NCI-H345 treated with DMSO at 0.1 percent for 48 hours (cell line): ENCODE measurements around the gene ATP8A2.
"Not testable (repeated sequence)": the region's sequence is repeated elsewhere in the genome, so short reads cannot be mapped to it uniquely, and the experiment has no call there.

Experiments
- DNase-seq: peaks from one replicate; lab custom pipeline; 2025; ENCODE audit not compliant: unreplicated experiment; lab: John Stamatoyannopoulos, UW

Gene ATP8A2

GRCh38 chr13:25371875-25372283 lies at the start of gene ATP8A2:
Gene ATP8A2, plus strand, starts transcription at chr13:25371974. Its CDS starts 239 bp downstream, at chr13:25372213.
- DNase-seq = no peak

GRCh38 chr13:25324100-25324499 lies 47.7 kb upstream of the ATP8A2 start:
- DNase-seq = no peak

GRCh38 chr13:25329706-25330105 lies 42.1 kb upstream of the ATP8A2 start:
- no peak for DNase-seq

GRCh38 chr13:25330541-25330940 lies 41.2 kb upstream of the ATP8A2 start:
- no peak for DNase-seq

GRCh38 chr13:25335856-25336255 lies 35.9 kb upstream of the ATP8A2 start:
- DNase-seq = no peak

- DNase-seq = no peak
These were observed 26.2 kb upstream of the ATP8A2 start for GRCh38 chr13:25345576-25345975.

GRCh38 chr13:25347151-25347550 lies 24.6 kb upstream of the ATP8A2 start:
- DNase-seq = no peak

- DNase-seq = no peak
These were observed 20.4 kb upstream of the ATP8A2 start for GRCh38 chr13:25351404-25351803.

GRCh38 chr13:25352230-25352629 lies 19.5 kb upstream of the ATP8A2 start:
- DNase-seq = no peak

GRCh38 chr13:25352806-25353205 lies 19.0 kb upstream of the ATP8A2 start:
- DNase-seq = no peak

GRCh38 chr13:25353344-25353743 lies 18.4 kb upstream of the ATP8A2 start:
- no peak for DNase-seq

GRCh38 chr13:25354377-25354776 lies 17.4 kb upstream of the ATP8A2 start:
- no peak for DNase-seq

- DNase-seq = not testable (repeated sequence)
These were observed 11.3 kb upstream of the ATP8A2 start for GRCh38 chr13:25360443-25360842.

- DNase-seq = no peak
These were observed 6.0 kb upstream of the ATP8A2 start for GRCh38 chr13:25365720-25366235.

GRCh38 chr13:25371158-25371874 lies 458 bp upstream of the ATP8A2 start:
- DNase-seq = peak; percentile 2

- DNase-seq = no peak
These were observed 709 bp downstream of the ATP8A2 start for GRCh38 chr13:25372284-25373081.

- DNase-seq = peak; percentile 25
These were observed 4.1 kb downstream of the ATP8A2 start for GRCh38 chr13:25375727-25376358.

- DNase-seq = no peak
These were observed 5.6 kb downstream of the ATP8A2 start for GRCh38 chr13:25377244-25377962.

GRCh38 chr13:25378528-25378927 lies 6.8 kb downstream of the ATP8A2 start:
- no peak for DNase-seq

GRCh38 chr13:25379011-25379410 lies 7.2 kb downstream of the ATP8A2 start:
- DNase-seq = no peak

GRCh38 chr13:25380082-25380481 lies 8.3 kb downstream of the ATP8A2 start:
- DNase-seq = no peak
